ENCODE measurements around the gene ERAL1. TPM values are rescaled to one million over a fixed set of nuclear protein-coding genes. Genes with fewer than 3 reads are reported as not detected.
"Not testable (repeated sequence)": the region's sequence is repeated elsewhere in the genome, so short reads cannot be mapped to it uniquely, and the experiment has no call there.

ERAL1 gene
- total RNA-seq, 1 donor from 2014 or later, result 26.1 TPM

DNA sequence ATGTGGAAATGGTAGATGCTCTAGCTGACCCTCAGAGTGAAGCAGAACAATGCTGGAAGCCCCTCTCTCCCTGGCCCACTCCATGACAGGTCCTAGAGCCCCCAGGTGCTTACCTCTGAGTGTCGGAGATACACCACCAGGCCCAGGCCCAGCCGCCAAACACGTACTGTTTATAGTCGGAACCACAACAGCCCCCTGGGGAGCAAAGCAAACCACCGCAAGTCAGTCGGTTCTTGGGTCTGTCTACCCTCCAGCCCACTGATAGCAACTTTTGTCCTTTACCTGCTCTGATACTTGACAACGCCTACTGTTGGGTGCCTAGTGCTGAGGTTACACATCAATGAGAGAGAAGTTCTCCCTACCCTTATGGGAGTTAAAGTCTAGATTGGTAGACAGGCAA is 34.0 kb downstream of the ERAL1 start:
- Histone ChIP-seq H3K27me3 (ENCODE audit: low read depth) (no peaks in the 10 kb centered on the region), H3K9me3 (no peaks in the 10 kb centered on the region), H3K36me3 (peaks cover 60% of the 10 kb centered on the region), H3K27ac (no peak overlapping the region), H3K4me1 (peaks cover 38% of the 10 kb centered on the region), H3K4me3 (no peak overlapping the region)
- DNase-seq (no peak), ATAC-seq (no peak)
- intact Hi-C loops (cut with DNase I), result no loop called here
- TF ChIP-seq, protein P1, sequence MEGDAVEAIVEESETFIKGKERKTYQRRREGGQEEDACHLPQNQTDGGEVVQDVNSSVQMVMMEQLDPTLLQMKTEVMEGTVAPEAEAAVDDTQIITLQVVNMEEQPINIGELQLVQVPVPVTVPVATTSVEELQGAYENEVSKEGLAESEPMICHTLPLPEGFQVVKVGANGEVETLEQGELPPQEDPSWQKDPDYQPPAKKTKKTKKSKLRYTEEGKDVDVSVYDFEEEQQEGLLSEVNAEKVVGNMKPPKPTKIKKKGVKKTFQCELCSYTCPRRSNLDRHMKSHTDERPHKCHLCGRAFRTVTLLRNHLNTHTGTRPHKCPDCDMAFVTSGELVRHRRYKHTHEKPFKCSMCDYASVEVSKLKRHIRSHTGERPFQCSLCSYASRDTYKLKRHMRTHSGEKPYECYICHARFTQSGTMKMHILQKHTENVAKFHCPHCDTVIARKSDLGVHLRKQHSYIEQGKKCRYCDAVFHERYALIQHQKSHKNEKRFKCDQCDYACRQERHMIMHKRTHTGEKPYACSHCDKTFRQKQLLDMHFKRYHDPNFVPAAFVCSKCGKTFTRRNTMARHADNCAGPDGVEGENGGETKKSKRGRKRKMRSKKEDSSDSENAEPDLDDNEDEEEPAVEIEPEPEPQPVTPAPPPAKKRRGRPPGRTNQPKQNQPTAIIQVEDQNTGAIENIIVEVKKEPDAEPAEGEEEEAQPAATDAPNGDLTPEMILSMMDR (IDR thresholded peaks at IDR 0.05), result no peak

DNA sequence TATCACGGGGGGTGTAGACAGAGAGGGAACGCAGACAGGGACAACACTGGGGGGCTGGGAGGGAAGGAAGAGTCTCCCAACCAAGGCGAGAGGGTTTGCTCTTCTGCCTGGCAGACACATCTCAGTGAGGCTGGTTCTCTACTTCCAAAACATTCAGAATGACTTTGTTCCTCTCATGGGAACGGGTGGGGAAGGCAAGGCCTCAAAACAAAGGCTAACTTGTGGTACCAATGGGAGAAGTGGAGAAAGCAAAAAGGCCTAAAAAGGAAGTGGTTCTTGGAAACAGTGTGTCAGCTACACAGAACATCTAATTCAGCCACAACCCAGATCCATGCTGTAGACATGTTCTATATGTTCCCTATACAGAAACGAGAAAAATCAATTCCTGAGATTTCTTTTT is 35.2 kb downstream of the ERAL1 start:
- TF ChIP-seq, protein P1 (IDR thresholded peaks at IDR 0.05), result no peak
- Histone ChIP-seq H3K9me3 (no peaks in the 10 kb centered on the region), H3K4me1 (peaks cover 47% of the 10 kb centered on the region), H3K27me3 (ENCODE audit: low read depth) (no peaks in the 10 kb centered on the region), H3K27ac (no peak overlapping the region), H3K36me3 (peaks cover 48% of the 10 kb centered on the region), H3K4me3 (no peak overlapping the region)
- DNase-seq (no peak), ATAC-seq (no peak)
- intact Hi-C loops (cut with DNase I), result no loop called here

DNA sequence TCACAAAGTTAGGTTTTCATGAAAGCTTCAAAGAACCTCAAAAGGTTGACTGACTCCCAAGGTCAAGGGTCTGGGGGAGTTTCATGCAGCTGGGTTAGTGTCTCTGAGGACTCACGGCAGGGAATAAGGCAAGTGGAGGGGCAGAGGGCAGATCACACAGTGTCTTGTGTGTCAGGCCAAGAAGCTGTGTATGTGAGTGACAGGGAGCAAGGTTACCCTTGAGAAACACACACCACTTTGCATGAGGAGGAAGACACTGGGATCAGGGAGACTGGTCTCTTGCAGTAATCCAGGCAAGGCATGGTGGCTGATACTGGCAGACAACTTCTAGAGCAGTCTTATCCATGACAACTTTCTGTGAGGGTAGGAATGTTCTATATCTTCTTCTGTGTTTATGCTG is 36.4 kb downstream of the ERAL1 start:
- no peak overlapping the region for H3K4me3 ChIP-seq
- TF ChIP-seq, protein P1 (IDR thresholded peaks at IDR 0.05), result no peak
- no peak overlapping the region for H3K27ac ChIP-seq
- no peaks in the 10 kb centered on the region for H3K27me3 ChIP-seq (ENCODE audit: low read depth)
- H3K4me1 ChIP-seq, result peaks cover 59% of the 10 kb centered on the region
- intact Hi-C loops (cut with DNase I), result no loop called here
- peaks cover 36% of the 10 kb centered on the region for H3K36me3 ChIP-seq
- no peak for ATAC-seq
- no peaks in the 10 kb centered on the region for H3K9me3 ChIP-seq
- no peak for DNase-seq

DNA sequence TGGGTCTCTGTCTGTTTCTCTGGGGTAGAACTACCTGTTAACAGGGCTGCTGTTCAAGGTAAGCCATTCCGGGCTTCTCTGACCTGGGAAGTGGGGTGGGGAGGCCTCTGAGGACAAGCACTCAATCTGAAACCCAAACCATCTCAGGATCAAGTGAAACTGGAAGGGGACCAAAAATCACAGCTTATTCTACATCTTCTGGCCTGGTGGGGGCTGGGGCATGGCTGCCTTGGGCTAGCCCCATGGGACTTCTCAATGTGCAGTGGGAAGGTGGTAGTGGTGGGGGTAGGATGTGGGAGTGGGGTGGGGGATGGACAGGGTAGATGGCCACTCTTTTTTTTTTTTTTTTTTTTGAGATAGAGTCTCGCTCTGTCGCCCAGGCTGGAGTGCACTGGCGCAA is 37.2 kb downstream of the ERAL1 start:
- H3K27me3 ChIP-seq (ENCODE audit: low read depth), result no peaks in the 10 kb centered on the region
- no peak for ATAC-seq
- DNase-seq, result no peak
- no peak overlapping the region for H3K4me3 ChIP-seq
- TF ChIP-seq, protein P1 (IDR thresholded peaks at IDR 0.05), result no peak
- no peak overlapping the region for H3K27ac ChIP-seq
- H3K36me3 ChIP-seq, result peaks cover 29% of the 10 kb centered on the region
- H3K4me1 ChIP-seq, result peaks cover 65% of the 10 kb centered on the region
- no peaks in the 10 kb centered on the region for H3K9me3 ChIP-seq
- intact Hi-C loops (cut with DNase I), result no loop called here

DNA sequence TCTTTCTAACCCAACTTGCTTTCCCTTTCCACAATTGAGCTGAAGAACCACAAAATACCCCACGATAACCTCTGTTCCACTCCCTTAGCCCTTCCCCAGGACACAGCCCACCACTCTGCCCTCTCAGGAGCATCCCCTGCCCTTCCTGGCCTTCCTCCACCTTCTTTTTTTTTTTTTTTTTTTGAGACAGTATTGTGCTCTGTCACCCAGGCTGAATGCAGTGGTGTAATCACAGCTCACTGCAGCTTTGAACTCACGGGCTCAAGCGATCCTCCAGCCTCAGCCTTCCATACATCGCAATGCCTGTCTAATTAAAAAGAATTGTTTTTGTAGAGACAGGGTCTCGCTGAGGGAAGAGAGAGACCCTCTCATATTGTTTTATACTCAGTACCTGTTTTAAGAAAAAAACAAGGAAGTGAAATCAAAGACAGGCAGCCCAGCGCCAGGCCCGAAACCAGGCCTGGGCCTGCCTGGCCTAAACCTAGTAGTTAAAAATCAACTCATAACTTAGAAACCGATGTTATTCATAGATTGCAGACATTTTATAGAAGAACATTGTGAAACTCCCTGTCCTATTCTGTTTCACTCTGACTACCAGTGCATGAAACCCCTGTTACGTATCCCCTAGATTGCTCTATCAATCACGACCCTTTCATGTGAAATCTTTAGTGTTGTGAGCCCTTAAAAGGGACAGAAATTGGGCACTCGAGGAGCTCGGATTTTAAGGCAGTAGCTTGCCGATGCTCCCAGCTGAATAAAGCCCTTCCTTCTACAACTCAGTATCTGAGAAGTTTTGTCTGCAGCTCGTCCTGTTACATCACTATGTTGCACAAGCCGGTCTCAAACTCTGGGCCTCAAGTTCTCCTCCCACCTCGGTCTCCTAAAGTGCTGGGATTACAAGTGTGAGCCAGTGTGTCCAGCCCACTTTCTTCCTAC is 38.7 kb downstream of the ERAL1 start:
- intact Hi-C loops (cut with DNase I); H3K27me3 ChIP-seq (ENCODE audit: low read depth); H3K9me3 ChIP-seq; H3K4me3 ChIP-seq; ATAC-seq; DNase-seq: not testable (repeated sequence)
- Histone ChIP-seq H3K27ac (peak overlapping the region; percentile 81), H3K36me3 (peaks cover 15% of the 10 kb centered on the region), H3K4me1 (peaks cover 73% of the 10 kb centered on the region)

DNA sequence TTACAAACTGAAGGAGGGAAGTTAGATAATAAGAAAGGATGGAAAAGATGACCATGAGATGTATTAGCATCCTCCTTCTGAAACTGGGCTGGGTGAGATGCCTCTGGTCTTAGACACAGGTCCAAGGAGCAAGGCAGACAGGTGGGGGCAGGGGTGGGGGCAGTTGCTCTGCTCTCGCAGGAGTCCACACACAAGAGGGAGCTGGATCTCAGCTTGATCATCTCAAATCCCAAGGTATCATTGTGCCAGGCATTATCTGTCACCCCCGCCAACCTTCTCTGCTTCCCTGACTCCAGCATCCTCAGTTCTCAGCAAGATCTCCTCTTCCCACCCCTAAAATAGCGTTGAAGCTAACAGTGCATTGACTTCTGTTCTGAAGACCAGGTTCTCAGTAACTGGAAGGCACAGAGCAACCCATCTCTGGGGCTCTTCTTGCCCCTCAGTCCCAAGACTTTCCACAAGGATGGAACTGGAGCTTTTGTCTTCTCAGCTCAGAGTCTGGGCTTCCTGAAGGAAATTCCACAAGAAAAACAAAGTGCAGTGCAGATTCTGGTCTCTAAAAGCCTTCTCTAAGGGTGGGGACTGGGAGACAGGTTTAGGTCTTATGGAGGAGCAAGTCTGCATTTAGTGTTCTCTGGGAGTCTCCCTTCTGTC is 41.1 kb downstream of the ERAL1 start:
- peaks cover 12% of the 10 kb centered on the region for H3K36me3 ChIP-seq
- ATAC-seq, result no peak
- peaks cover 67% of the 10 kb centered on the region for H3K4me1 ChIP-seq
- no peaks in the 10 kb centered on the region for H3K9me3 ChIP-seq
- DNase-seq, result no peak
- H3K27me3 ChIP-seq (ENCODE audit: low read depth), result no peaks in the 10 kb centered on the region
- H3K4me3 ChIP-seq, result peak overlapping the region; percentile 94
- peak overlapping the region; percentile 97 for H3K27ac ChIP-seq
- TF ChIP-seq, protein P1 (IDR thresholded peaks at IDR 0.05), result no peak
- intact Hi-C loops (cut with DNase I), result no loop called here

Data from lower lobe of right lung (tissue), 2 donors.